GM19043 (cell line): ENCODE measurements around the gene PRPF40B.
"Not testable (repeated sequence)": the region's sequence is repeated elsewhere in the genome, so short reads cannot be mapped to it uniquely, and the experiment has no call there.

Experiments used
- ATAC-seq: cut with Tn5 transposase; IDR thresholded peaks from one replicate; pipeline ENCODE4 v1.9.1; 2021; ENCODE audit warnings: low read depth; ENCODE audit not compliant: unreplicated experiment

The PRPF40B gene

GRCh38 chr12:49623142-49623904 lies at the start of gene PRPF40B:
Gene PRPF40B, plus strand, starts transcription at chr12:49623561. Its CDS starts 30 bp downstream, at chr12:49623591.
- ATAC-seq: peak; percentile 72

- ATAC-seq: no peak
Measured at GRCh38 chr12:49577589-49578315, 45.6 kb upstream of the PRPF40B start.

GRCh38 chr12:49578471-49579112 lies 44.8 kb upstream of the PRPF40B start:
- no peak for ATAC-seq

- no peak for ATAC-seq
Measured at GRCh38 chr12:49580572-49581535, 42.5 kb upstream of the PRPF40B start.

GRCh38 chr12:49582201-49582600 lies 41.2 kb upstream of the PRPF40B start:
- ATAC-seq: no peak

GRCh38 chr12:49582850-49583249 lies 40.5 kb upstream of the PRPF40B start:
- ATAC-seq: no peak

- no peak for ATAC-seq
Measured at GRCh38 chr12:49583366-49584094, 39.8 kb upstream of the PRPF40B start.

GRCh38 chr12:49584591-49584990 lies 38.8 kb upstream of the PRPF40B start:
- no peak for ATAC-seq

GRCh38 chr12:49585477-49586459 lies 37.6 kb upstream of the PRPF40B start:
- no peak for ATAC-seq

GRCh38 chr12:49587174-49587908 lies 36.0 kb upstream of the PRPF40B start:
- ATAC-seq: no peak

GRCh38 chr12:49588281-49588680 lies 35.1 kb upstream of the PRPF40B start:
- no peak for ATAC-seq

- no peak for ATAC-seq
Measured at GRCh38 chr12:49588721-49589516, 34.4 kb upstream of the PRPF40B start.

- ATAC-seq: no peak
Measured at GRCh38 chr12:49598527-49598926, 24.8 kb upstream of the PRPF40B start.

GRCh38 chr12:49599961-49600360 lies 23.4 kb upstream of the PRPF40B start:
- ATAC-seq: no peak

- ATAC-seq: no peak
Measured at GRCh38 chr12:49603721-49604120, 19.6 kb upstream of the PRPF40B start.

GRCh38 chr12:49604856-49605255 lies 18.5 kb upstream of the PRPF40B start:
- ATAC-seq: no peak

- not testable (repeated sequence) for ATAC-seq
Measured at GRCh38 chr12:49605539-49605938, 17.8 kb upstream of the PRPF40B start, which contains the start of gene FAM186B. Gene FAM186B, minus strand, starts transcription at chr12:49605639. Its CDS starts 162 bp downstream, at chr12:49605477.
